T1000 (cell line): Measurements from ENCODE around the gene PYCARD.
"Not testable (repeated sequence)": the region's sequence is repeated elsewhere in the genome, so short reads cannot be mapped to it uniquely, and the experiment has no call there.

Experiments used
- DNase-seq: peaks from one replicate; lab custom pipeline; 2025; ENCODE audit warnings: mixed read lengths; lab: John Stamatoyannopoulos, UW

PYCARD gene

GRCh38 chr16:31215287-31216162 is 13.0 kb upstream of the PYCARD start:
- no peak for DNase-seq

- no peak for DNase-seq
Measured at GRCh38 chr16:31214708-31215286, 12.2 kb upstream of the PYCARD start.

- DNase-seq = no peak
Measured at GRCh38 chr16:31213877-31214707, 11.5 kb upstream of the PYCARD start, which contains the start of gene TRIM72. Gene TRIM72 (plus strand): TSS chr16:31214119. CDS start chr16:31214739, 620 bp downstream.

GRCh38 chr16:31213342-31213741 is 10.8 kb upstream of the PYCARD start:
- no peak for DNase-seq

GRCh38 chr16:31206776-31207175 is 4.2 kb upstream of the PYCARD start:
- no peak for DNase-seq

- no peak for DNase-seq
Measured at GRCh38 chr16:31204871-31205666, 2.5 kb upstream of the PYCARD start.

- DNase-seq = no peak
Measured at GRCh38 chr16:31201582-31202413, 762 bp downstream of the PYCARD start.

GRCh38 chr16:31200821-31201568 is 1.6 kb downstream of the PYCARD start:
- DNase-seq = no peak

- not testable (repeated sequence) for DNase-seq
Measured at GRCh38 chr16:31200111-31200510, 2.4 kb downstream of the PYCARD start.

- no peak for DNase-seq
Measured at GRCh38 chr16:31199430-31200041, 3.0 kb downstream of the PYCARD start.

- no peak for DNase-seq
Measured at GRCh38 chr16:31198207-31198882, 4.2 kb downstream of the PYCARD start.

GRCh38 chr16:31196324-31197088 is 6.1 kb downstream of the PYCARD start:
- no peak for DNase-seq

- not testable (repeated sequence) for DNase-seq
Measured at GRCh38 chr16:31195861-31196260, 6.7 kb downstream of the PYCARD start.

- no peak for DNase-seq
Measured at GRCh38 chr16:31194898-31195297, 7.7 kb downstream of the PYCARD start.

GRCh38 chr16:31193874-31194273 is 8.7 kb downstream of the PYCARD start:
- no peak for DNase-seq

- no peak for DNase-seq
Measured at GRCh38 chr16:31192856-31193642, 9.5 kb downstream of the PYCARD start.

- DNase-seq = no peak
Measured at GRCh38 chr16:31191697-31192428, 10.7 kb downstream of the PYCARD start.
